Fibroblast of lung (primary cell): ENCODE measurements around the gene UAP1L1. TPM values are rescaled to one million over a fixed set of nuclear protein-coding genes. Genes with fewer than 3 reads are reported as not detected.
"Not testable (repeated sequence)": the region's sequence is repeated elsewhere in the genome, so short reads cannot be mapped to it uniquely, and the experiment has no call there.

Experiments used
- DNase-seq, 2 donors: peaks; one replicate each; pipeline versions ENCODE4 v3.0.0 to v3.0.0-alpha.2; 2010; ENCODE audit warnings: low read depth in 2 of 2
- H2AFZ ChIP-seq: 2 replicates; pipeline ENCODE4 v1.5.1; 2012; ENCODE audit warnings: low read length, control low read depth, inconsistent platforms
- H3K27ac ChIP-seq: 2 replicates; pipeline ENCODE4 v1.5.1; 2011; ENCODE audit warnings: low read length, control low read depth; ENCODE audit not compliant: insufficient read depth
- H3K27me3 ChIP-seq: 2 replicates; pipeline ENCODE4 v1.5.1; 2011; ENCODE audit warnings: mild to moderate bottlenecking, low read length; ENCODE audit not compliant: control insufficient read depth, insufficient read depth
- H3K36me3 ChIP-seq: 2 replicates; pipeline ENCODE4 v1.5.1; 2011; ENCODE audit warnings: low read length; ENCODE audit not compliant: control insufficient read depth, insufficient read depth
- H3K4me1 ChIP-seq: 2 replicates; pipeline ENCODE4 v1.5.1; 2011; ENCODE audit warnings: low read length; ENCODE audit not compliant: control insufficient read depth, insufficient read depth; ENCODE audit errors: extremely low read depth
- H3K4me2 ChIP-seq: 2 replicates; pipeline ENCODE4 v1.5.1; 2011; ENCODE audit warnings: low read length, control low read depth; ENCODE audit not compliant: insufficient read depth; ENCODE audit errors: extremely low read depth
- H3K4me3 ChIP-seq, 4 experiments: fragments of 200-600 bp in 1 of 4; sonication (generic) in 1 of 4; replicated peaks in 1 of 4; 2 replicates each; pipeline ENCODE4 v1.5.1; 2011 to 2016; ENCODE audit warnings: low read length in 4 of 4, low read depth in 3 of 4, mild to moderate bottlenecking in 3 of 4, control low read depth in 2 of 4, inconsistent platforms in 1 of 4, mixed read lengths in 1 of 4; ENCODE audit not compliant: insufficient read depth in 1 of 4; ENCODE audit errors: control extremely low read depth in 1 of 4
- H3K79me2 ChIP-seq: 2 replicates; pipeline ENCODE4 v1.5.1; 2012; ENCODE audit warnings: mild to moderate bottlenecking, low read length, inconsistent platforms; ENCODE audit not compliant: control insufficient read depth, insufficient read depth
- H3K9ac ChIP-seq: 2 replicates; pipeline ENCODE4 v1.5.1; 2011; ENCODE audit warnings: mild to moderate bottlenecking, low read length, control low read depth; ENCODE audit not compliant: insufficient read depth
- H3K9me3 ChIP-seq: 2 replicates; pipeline ENCODE4 v1.5.1; 2012; ENCODE audit warnings: low read depth, low read length; ENCODE audit not compliant: control insufficient read depth, insufficient read depth
- H4K20me1 ChIP-seq: 2 replicates; pipeline ENCODE4 v1.5.1; 2011; ENCODE audit warnings: low read length; ENCODE audit not compliant: control insufficient read depth, insufficient read depth; ENCODE audit errors: extremely low read depth
- EZH2 ChIP-seq: IDR thresholded peaks from 2 replicates; pipeline ENCODE4 v1.5.1; 2012; ENCODE audit warnings: low read length, control low read depth, mild to moderate bottlenecking; ENCODE audit errors: missing control alignments
- polyA plus RNA-seq, 2 donors: library from polyadenylated mRNA; depleted of rRNA in 1 of 2; stranded (reverse) in 1 of 2; unstranded in 1 of 2; fragments of >200 nt; gene quantifications; 2 replicates each; pipeline ENCODE4 v1.2.1, GENCODE V29; 2011 to 2012; ENCODE audit warnings: missing spikeins in 1 of 2
- total RNA-seq: library from RNA; depleted of rRNA; stranded (reverse); fragments of >200 nt; gene quantifications from 2 replicates; pipeline ENCODE4 v1.2.1, GENCODE V29; 2014
- TF ChIP-seq, protein P1 (sequence below), 2 donors: IDR thresholded peaks in 1 of 2; conservative IDR thresholded peaks in 1 of 2; 1 replicate in 1 of 2; 2 replicates in 1 of 2; pipeline ENCODE4 v1.5.1; 2011 to 2012; ENCODE audit warnings: low read length in 2 of 2, control low read depth in 1 of 2, inconsistent platforms in 1 of 2, low read depth in 1 of 2, mild to moderate bottlenecking in 1 of 2

The UAP1L1 gene
- total and polyA plus RNA-seq, 2 donors (not counting 1 experiment from before 2014, with no cell fraction given): 16.4 to 21.1 TPM

- H3K27me3 ChIP-seq: peaks cover 8% of the 10 kb centered on the region
- H3K4me2 ChIP-seq: no peak overlapping the region
- no peak for TF ChIP-seq EZH2
- TF ChIP-seq, protein P1, sequence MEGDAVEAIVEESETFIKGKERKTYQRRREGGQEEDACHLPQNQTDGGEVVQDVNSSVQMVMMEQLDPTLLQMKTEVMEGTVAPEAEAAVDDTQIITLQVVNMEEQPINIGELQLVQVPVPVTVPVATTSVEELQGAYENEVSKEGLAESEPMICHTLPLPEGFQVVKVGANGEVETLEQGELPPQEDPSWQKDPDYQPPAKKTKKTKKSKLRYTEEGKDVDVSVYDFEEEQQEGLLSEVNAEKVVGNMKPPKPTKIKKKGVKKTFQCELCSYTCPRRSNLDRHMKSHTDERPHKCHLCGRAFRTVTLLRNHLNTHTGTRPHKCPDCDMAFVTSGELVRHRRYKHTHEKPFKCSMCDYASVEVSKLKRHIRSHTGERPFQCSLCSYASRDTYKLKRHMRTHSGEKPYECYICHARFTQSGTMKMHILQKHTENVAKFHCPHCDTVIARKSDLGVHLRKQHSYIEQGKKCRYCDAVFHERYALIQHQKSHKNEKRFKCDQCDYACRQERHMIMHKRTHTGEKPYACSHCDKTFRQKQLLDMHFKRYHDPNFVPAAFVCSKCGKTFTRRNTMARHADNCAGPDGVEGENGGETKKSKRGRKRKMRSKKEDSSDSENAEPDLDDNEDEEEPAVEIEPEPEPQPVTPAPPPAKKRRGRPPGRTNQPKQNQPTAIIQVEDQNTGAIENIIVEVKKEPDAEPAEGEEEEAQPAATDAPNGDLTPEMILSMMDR (conservative IDR thresholded peaks at IDR 0.05 in 1 of 2, IDR thresholded peaks at IDR 0.05 in 1 of 2; ENCODE audit: low read depth in 1 of 2, low read length in 2 of 2): no peak
- no peaks in the 10 kb centered on the region for H3K36me3 ChIP-seq
- H3K4me1 ChIP-seq: peaks cover 2% of the 10 kb centered on the region
- no peak overlapping the region for H2AFZ ChIP-seq
- H3K27ac ChIP-seq: no peak overlapping the region
- no peak for DNase-seq
- H3K4me3 ChIP-seq: no peak overlapping the region
- no peaks in the 10 kb centered on the region for H3K79me2 ChIP-seq
- H3K9me3 ChIP-seq: no peaks in the 10 kb centered on the region
- no peaks in the 10 kb centered on the region for H4K20me1 ChIP-seq
- no peak overlapping the region for H3K9ac ChIP-seq
Measured at GRCh38 chr9:137058521-137059234, 18.6 kb upstream of the UAP1L1 start.

- no peak overlapping the region for H3K9ac ChIP-seq
- no peak overlapping the region for H3K4me2 ChIP-seq
- no peak for DNase-seq
- no peaks in the 10 kb centered on the region for H3K79me2 ChIP-seq
- TF ChIP-seq, protein P1 (conservative IDR thresholded peaks at IDR 0.05 in 1 of 2, IDR thresholded peaks at IDR 0.05 in 1 of 2; ENCODE audit: low read depth in 1 of 2, low read length in 2 of 2): no peak
- no peak for TF ChIP-seq EZH2
- H4K20me1 ChIP-seq: no peaks in the 10 kb centered on the region
- H3K27ac ChIP-seq: no peak overlapping the region
- H3K27me3 ChIP-seq: peaks cover 2% of the 10 kb centered on the region
- H3K4me3 ChIP-seq: no peak overlapping the region
- no peak overlapping the region for H2AFZ ChIP-seq
- no peaks in the 10 kb centered on the region for H3K9me3 ChIP-seq
- H3K4me1 ChIP-seq: no peaks in the 10 kb centered on the region
- H3K36me3 ChIP-seq: no peaks in the 10 kb centered on the region
Measured at GRCh38 chr9:137062384-137062783, 14.9 kb upstream of the UAP1L1 start.

DNA sequence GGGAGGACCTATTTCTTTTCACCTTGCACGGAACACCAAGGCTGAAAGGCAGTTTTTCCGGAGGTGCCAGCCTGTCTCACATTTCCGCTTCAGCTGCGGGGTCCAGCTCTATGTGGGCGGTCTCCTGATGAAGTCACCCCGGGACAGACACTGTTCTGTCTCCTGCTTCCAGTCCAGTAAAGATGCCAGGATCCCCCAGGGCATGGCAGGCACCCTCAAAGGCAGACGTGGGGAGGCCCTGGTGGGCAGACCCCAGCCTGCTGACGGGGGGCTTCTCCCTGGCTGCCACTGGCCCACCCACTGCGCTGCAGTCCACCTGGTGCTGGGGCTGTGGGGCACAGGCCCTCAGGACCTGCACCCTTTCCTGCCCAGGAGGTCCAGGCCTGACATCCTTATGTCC, 14.5 kb upstream of the UAP1L1 start:
- not testable (repeated sequence) for H3K4me1 ChIP-seq, H3K79me2 ChIP-seq, H3K4me3 ChIP-seq, H4K20me1 ChIP-seq, H3K27me3 ChIP-seq, H3K9ac ChIP-seq, H3K9me3 ChIP-seq, H3K4me2 ChIP-seq, H3K36me3 ChIP-seq, DNase-seq, H3K27ac ChIP-seq, H2AFZ ChIP-seq
